Measurements from ENCODE around the gene SLC34A2.
"Not testable (repeated sequence)": the region's sequence is repeated elsewhere in the genome, so short reads cannot be mapped to it uniquely, and the experiment has no call there.

The SLC34A2 gene

GRCh38 chr4:25658777-25659176 lies 3.1 kb downstream of the SLC34A2 start:
- Histone ChIP-seq H3K9ac (ENCODE audit: low read depth, low read length, poor library complexity, severe bottlenecking) (no peak overlapping the region), H3K4me3 (ENCODE audit: low read length, poor library complexity, severe bottlenecking) (no peak overlapping the region), H3K36me3 (ENCODE audit: insufficient read depth, low read length) (no peaks in the 10 kb centered on the region), H3K79me2 (ENCODE audit: insufficient read depth, low read length) (no peaks in the 10 kb centered on the region), H3K9me2 (replicated peaks; ENCODE audit: low read depth, low read length) (no peaks in the 10 kb centered on the region), H3K27me3 (ENCODE audit: insufficient read depth, low read length, poor library complexity, severe bottlenecking) (no peaks in the 10 kb centered on the region), H3F3A (ENCODE audit: low read depth) (no peaks in the 10 kb centered on the region), H4K20me1 (ENCODE audit: insufficient read depth, low read length, poor library complexity, severe bottlenecking) (no peaks in the 10 kb centered on the region), H3K4me2 (ENCODE audit: low read depth, low read length, poor library complexity, severe bottlenecking) (no peak overlapping the region), H2AFZ (ENCODE audit: low read length) (no peak overlapping the region), H3K9me3 (ENCODE audit: insufficient read depth, low read depth, low read length) (no peaks in the 10 kb centered on the region; the same call in 1 of the 2 replicates), H3K4me1 (ENCODE audit: insufficient read depth, low read length, poor library complexity, severe bottlenecking) (no peaks in the 10 kb centered on the region)
- TF ChIP-seq, protein P1, sequence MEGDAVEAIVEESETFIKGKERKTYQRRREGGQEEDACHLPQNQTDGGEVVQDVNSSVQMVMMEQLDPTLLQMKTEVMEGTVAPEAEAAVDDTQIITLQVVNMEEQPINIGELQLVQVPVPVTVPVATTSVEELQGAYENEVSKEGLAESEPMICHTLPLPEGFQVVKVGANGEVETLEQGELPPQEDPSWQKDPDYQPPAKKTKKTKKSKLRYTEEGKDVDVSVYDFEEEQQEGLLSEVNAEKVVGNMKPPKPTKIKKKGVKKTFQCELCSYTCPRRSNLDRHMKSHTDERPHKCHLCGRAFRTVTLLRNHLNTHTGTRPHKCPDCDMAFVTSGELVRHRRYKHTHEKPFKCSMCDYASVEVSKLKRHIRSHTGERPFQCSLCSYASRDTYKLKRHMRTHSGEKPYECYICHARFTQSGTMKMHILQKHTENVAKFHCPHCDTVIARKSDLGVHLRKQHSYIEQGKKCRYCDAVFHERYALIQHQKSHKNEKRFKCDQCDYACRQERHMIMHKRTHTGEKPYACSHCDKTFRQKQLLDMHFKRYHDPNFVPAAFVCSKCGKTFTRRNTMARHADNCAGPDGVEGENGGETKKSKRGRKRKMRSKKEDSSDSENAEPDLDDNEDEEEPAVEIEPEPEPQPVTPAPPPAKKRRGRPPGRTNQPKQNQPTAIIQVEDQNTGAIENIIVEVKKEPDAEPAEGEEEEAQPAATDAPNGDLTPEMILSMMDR (conservative IDR thresholded peaks at IDR 0.05; ENCODE audit: low read length): no peak
- TF ChIP-seq EZH2phosphoT487 (IDR thresholded peaks at IDR 0.05; ENCODE audit: borderline replicate concordance): no peak

DNA sequence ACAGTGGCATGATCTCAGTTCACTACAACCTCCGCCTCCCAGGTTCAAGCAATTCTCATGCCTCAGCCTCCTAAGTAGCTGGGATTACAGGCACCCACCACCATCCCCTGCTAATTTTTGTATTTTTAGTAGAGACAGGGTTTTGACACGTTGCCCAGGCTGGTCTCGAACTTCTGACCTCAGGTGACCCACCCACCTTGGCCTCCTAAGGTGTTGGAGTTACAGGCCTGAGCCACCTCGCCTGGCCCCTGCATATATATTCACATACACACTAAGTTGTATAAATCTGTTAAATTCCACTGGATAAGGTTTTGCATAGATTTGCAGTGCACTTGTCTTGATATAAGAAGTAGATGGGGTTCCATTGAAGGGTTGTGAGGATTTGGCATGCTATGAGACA lies 5.8 kb downstream of the SLC34A2 start:
- H3K4me1 ChIP-seq (ENCODE audit: insufficient read depth, low read length, poor library complexity, severe bottlenecking); H3K9me2 ChIP-seq (replicated peaks; ENCODE audit: low read depth, low read length); H4K20me1 ChIP-seq (ENCODE audit: insufficient read depth, low read length, poor library complexity, severe bottlenecking); H3F3A ChIP-seq (ENCODE audit: low read depth); H3K79me2 ChIP-seq (ENCODE audit: insufficient read depth, low read length); H3K4me3 ChIP-seq (ENCODE audit: low read length, poor library complexity, severe bottlenecking); H3K36me3 ChIP-seq (ENCODE audit: insufficient read depth, low read length); H3K9me3 ChIP-seq (ENCODE audit: insufficient read depth, low read depth, low read length); H3K27me3 ChIP-seq (ENCODE audit: insufficient read depth, low read length, poor library complexity, severe bottlenecking); H3K4me2 ChIP-seq (ENCODE audit: low read depth, low read length, poor library complexity, severe bottlenecking); H2AFZ ChIP-seq (ENCODE audit: low read length); H3K9ac ChIP-seq (ENCODE audit: low read depth, low read length, poor library complexity, severe bottlenecking): not testable (repeated sequence)

- Histone ChIP-seq H3K9ac (ENCODE audit: low read depth, low read length, poor library complexity, severe bottlenecking) (no peak overlapping the region), H3K4me2 (ENCODE audit: low read depth, low read length, poor library complexity, severe bottlenecking) (no peak overlapping the region), H3K27me3 (ENCODE audit: insufficient read depth, low read length, poor library complexity, severe bottlenecking) (no peaks in the 10 kb centered on the region), H2AFZ (ENCODE audit: low read length) (no peak overlapping the region), H3K9me2 (replicated peaks; ENCODE audit: low read depth, low read length) (no peaks in the 10 kb centered on the region), H3K36me3 (ENCODE audit: insufficient read depth, low read length) (no peaks in the 10 kb centered on the region), H3K79me2 (ENCODE audit: insufficient read depth, low read length) (no peaks in the 10 kb centered on the region), H3K9me3 (ENCODE audit: insufficient read depth, low read depth, low read length) (no peaks in the 10 kb centered on the region), H3K4me3 (ENCODE audit: low read length, poor library complexity, severe bottlenecking) (no peak overlapping the region), H3K4me1 (ENCODE audit: insufficient read depth, low read length, poor library complexity, severe bottlenecking) (no peaks in the 10 kb centered on the region), H3F3A (ENCODE audit: low read depth) (no peaks in the 10 kb centered on the region), H4K20me1 (ENCODE audit: insufficient read depth, low read length, poor library complexity, severe bottlenecking) (no peaks in the 10 kb centered on the region)
- TF ChIP-seq EZH2phosphoT487 (IDR thresholded peaks at IDR 0.05; ENCODE audit: borderline replicate concordance): no peak
- TF ChIP-seq, protein P1 (conservative IDR thresholded peaks at IDR 0.05; ENCODE audit: low read length): no peak
These were observed 6.7 kb downstream of the SLC34A2 start for GRCh38 chr4:25662306-25662705.

GRCh38 chr4:25663781-25664180 lies 8.1 kb downstream of the SLC34A2 start:
- Histone ChIP-seq H3K27me3 (ENCODE audit: insufficient read depth, low read length, poor library complexity, severe bottlenecking) (no peaks in the 10 kb centered on the region), H3K79me2 (ENCODE audit: insufficient read depth, low read length) (no peaks in the 10 kb centered on the region), H3K4me3 (ENCODE audit: low read length, poor library complexity, severe bottlenecking) (no peak overlapping the region), H3K9me2 (replicated peaks; ENCODE audit: low read depth, low read length) (no peaks in the 10 kb centered on the region), H3K9me3 (ENCODE audit: insufficient read depth, low read depth, low read length) (no peaks in the 10 kb centered on the region), H3K4me1 (ENCODE audit: insufficient read depth, low read length, poor library complexity, severe bottlenecking) (no peaks in the 10 kb centered on the region), H2AFZ (ENCODE audit: low read length) (no peak overlapping the region), H3K9ac (ENCODE audit: low read depth, low read length, poor library complexity, severe bottlenecking) (no peak overlapping the region), H4K20me1 (ENCODE audit: insufficient read depth, low read length, poor library complexity, severe bottlenecking) (no peaks in the 10 kb centered on the region), H3F3A (ENCODE audit: low read depth) (no peaks in the 10 kb centered on the region), H3K4me2 (ENCODE audit: low read depth, low read length, poor library complexity, severe bottlenecking) (no peak overlapping the region), H3K36me3 (ENCODE audit: insufficient read depth, low read length) (no peaks in the 10 kb centered on the region)
- TF ChIP-seq EZH2phosphoT487 (IDR thresholded peaks at IDR 0.05; ENCODE audit: borderline replicate concordance): no peak
- TF ChIP-seq, protein P1 (conservative IDR thresholded peaks at IDR 0.05; ENCODE audit: low read length): no peak

Data from Loucy (cell line).